ENCODE data around the gene C3orf20. TPM values are rescaled to one million over a fixed set of nuclear protein-coding genes. Genes with fewer than 3 reads are reported as not detected.

C3orf20 gene
- total and polyA plus RNA-seq, 9 of the 15 experiments (the other 6 are each of a cell fraction or from before 2014, with no cell fraction given) = 0.04 TPM; not detected in 8

DNA sequence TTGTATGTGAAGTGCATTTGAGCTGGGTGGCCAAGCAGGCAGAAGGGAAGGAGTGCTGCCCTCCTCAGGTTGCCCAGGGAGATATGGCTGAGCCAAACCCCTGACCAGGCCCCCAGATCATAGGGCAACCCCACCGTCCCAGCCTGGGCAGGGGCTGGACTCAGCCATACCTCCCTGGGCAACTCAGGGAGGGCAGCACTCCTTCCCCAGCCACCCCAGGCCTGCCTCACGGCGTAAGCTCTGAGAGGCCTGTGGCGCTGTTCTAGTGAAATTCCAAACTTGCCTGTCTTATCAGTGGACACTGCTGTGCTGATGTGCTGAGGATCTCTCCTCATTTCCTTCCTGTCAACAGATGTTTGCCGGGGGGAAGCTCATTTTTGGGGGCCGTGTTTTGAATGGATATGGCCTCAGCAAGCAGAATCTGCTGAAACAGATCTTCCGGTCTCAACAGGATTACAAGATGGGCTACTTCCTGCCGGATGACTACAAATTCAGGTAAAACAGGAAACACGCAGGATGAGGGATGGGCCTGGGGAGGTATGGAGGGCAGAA, 86.3 kb downstream of the C3orf20 start (continued):
- TF ChIP-seq, protein P1, sequence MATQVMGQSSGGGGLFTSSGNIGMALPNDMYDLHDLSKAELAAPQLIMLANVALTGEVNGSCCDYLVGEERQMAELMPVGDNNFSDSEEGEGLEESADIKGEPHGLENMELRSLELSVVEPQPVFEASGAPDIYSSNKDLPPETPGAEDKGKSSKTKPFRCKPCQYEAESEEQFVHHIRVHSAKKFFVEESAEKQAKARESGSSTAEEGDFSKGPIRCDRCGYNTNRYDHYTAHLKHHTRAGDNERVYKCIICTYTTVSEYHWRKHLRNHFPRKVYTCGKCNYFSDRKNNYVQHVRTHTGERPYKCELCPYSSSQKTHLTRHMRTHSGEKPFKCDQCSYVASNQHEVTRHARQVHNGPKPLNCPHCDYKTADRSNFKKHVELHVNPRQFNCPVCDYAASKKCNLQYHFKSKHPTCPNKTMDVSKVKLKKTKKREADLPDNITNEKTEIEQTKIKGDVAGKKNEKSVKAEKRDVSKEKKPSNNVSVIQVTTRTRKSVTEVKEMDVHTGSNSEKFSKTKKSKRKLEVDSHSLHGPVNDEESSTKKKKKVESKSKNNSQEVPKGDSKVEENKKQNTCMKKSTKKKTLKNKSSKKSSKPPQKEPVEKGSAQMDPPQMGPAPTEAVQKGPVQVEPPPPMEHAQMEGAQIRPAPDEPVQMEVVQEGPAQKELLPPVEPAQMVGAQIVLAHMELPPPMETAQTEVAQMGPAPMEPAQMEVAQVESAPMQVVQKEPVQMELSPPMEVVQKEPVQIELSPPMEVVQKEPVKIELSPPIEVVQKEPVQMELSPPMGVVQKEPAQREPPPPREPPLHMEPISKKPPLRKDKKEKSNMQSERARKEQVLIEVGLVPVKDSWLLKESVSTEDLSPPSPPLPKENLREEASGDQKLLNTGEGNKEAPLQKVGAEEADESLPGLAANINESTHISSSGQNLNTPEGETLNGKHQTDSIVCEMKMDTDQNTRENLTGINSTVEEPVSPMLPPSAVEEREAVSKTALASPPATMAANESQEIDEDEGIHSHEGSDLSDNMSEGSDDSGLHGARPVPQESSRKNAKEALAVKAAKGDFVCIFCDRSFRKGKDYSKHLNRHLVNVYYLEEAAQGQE (IDR thresholded peaks at IDR 0.05; ENCODE audit: borderline replicate concordance) = no peak
- TF ChIP-seq, protein P1 (CRISPR knock-in tag; IDR thresholded peaks at IDR 0.05; ENCODE audit: low read depth) = no peak
- TF ChIP-seq ATF7 (IDR thresholded peaks at IDR 0.05) (no peak), CHD1 (IDR thresholded peaks at IDR 0.05; ENCODE audit: low read length) (no peak), SIX5 (IDR thresholded peaks at IDR 0.05; ENCODE audit: borderline replicate concordance in 1 of 2, insufficient read depth in 1 of 2, low read depth in 1 of 2, low read length in 2 of 2) (no peak), PPARD (CRISPR knock-in tag; IDR thresholded peaks at IDR 0.05) (no peak), NR1H2 (CRISPR knock-in tag; IDR thresholded peaks at IDR 0.05) (no peak), ZBTB1 (CRISPR knock-in tag; IDR thresholded peaks at IDR 0.05; ENCODE audit: borderline replicate concordance, low read depth) (no peak)
- TF ChIP-seq, protein P2, sequence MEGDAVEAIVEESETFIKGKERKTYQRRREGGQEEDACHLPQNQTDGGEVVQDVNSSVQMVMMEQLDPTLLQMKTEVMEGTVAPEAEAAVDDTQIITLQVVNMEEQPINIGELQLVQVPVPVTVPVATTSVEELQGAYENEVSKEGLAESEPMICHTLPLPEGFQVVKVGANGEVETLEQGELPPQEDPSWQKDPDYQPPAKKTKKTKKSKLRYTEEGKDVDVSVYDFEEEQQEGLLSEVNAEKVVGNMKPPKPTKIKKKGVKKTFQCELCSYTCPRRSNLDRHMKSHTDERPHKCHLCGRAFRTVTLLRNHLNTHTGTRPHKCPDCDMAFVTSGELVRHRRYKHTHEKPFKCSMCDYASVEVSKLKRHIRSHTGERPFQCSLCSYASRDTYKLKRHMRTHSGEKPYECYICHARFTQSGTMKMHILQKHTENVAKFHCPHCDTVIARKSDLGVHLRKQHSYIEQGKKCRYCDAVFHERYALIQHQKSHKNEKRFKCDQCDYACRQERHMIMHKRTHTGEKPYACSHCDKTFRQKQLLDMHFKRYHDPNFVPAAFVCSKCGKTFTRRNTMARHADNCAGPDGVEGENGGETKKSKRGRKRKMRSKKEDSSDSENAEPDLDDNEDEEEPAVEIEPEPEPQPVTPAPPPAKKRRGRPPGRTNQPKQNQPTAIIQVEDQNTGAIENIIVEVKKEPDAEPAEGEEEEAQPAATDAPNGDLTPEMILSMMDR (IDR thresholded peaks at IDR 0.05 in 2 of 3, conservative IDR thresholded peaks at IDR 0.05 in 1 of 3; ENCODE audit: insufficient read depth in 2 of 3, low read depth in 1 of 3, low read length in 3 of 3) = peak in 2 of 3 experiments; percentile 24 to 29; a peak in 2 of 6 replicates
- TF ChIP-seq, protein P3, sequence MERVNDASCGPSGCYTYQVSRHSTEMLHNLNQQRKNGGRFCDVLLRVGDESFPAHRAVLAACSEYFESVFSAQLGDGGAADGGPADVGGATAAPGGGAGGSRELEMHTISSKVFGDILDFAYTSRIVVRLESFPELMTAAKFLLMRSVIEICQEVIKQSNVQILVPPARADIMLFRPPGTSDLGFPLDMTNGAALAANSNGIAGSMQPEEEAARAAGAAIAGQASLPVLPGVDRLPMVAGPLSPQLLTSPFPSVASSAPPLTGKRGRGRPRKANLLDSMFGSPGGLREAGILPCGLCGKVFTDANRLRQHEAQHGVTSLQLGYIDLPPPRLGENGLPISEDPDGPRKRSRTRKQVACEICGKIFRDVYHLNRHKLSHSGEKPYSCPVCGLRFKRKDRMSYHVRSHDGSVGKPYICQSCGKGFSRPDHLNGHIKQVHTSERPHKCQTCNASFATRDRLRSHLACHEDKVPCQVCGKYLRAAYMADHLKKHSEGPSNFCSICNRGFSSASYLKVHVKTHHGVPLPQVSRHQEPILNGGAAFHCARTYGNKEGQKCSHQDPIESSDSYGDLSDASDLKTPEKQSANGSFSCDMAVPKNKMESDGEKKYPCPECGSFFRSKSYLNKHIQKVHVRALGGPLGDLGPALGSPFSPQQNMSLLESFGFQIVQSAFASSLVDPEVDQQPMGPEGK (CRISPR knock-in tag; IDR thresholded peaks at IDR 0.05; ENCODE audit: borderline replicate concordance) = no peak
- TF ChIP-seq, protein P4, sequence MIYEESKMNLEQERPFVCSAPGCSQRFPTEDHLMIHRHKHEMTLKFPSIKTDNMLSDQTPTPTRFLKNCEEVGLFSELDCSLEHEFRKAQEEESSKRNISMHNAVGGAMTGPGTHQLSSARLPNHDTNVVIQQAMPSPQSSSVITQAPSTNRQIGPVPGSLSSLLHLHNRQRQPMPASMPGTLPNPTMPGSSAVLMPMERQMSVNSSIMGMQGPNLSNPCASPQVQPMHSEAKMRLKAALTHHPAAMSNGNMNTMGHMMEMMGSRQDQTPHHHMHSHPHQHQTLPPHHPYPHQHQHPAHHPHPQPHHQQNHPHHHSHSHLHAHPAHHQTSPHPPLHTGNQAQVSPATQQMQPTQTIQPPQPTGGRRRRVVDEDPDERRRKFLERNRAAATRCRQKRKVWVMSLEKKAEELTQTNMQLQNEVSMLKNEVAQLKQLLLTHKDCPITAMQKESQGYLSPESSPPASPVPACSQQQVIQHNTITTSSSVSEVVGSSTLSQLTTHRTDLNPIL (CRISPR knock-in tag; IDR thresholded peaks at IDR 0.05) = no peak
